ENCODE data around the gene FCN2.

Gene FCN2

GRCh38 chr9:134869554-134870300 lies 10.9 kb upstream of the FCN2 start:
- no peak for DNase-seq (ENCODE audit: low read depth)

- DNase-seq (ENCODE audit: low read depth): no peak
Measured at GRCh38 chr9:134870301-134870694, 10.3 kb upstream of the FCN2 start.

GRCh38 chr9:134870746-134871662 lies 9.6 kb upstream of the FCN2 start:
- DNase-seq (ENCODE audit: low read depth): no peak

GRCh38 chr9:134871697-134872340 lies 8.8 kb upstream of the FCN2 start:
- DNase-seq (ENCODE audit: low read depth): no peak

- DNase-seq (ENCODE audit: low read depth): no peak
Measured at GRCh38 chr9:134872482-134873231, 8.0 kb upstream of the FCN2 start.

GRCh38 chr9:134875371-134875770 lies 5.2 kb upstream of the FCN2 start:
- no peak for DNase-seq (ENCODE audit: low read depth)

- DNase-seq (ENCODE audit: low read depth): no peak
Measured at GRCh38 chr9:134877541-134877940, 3.1 kb upstream of the FCN2 start.

- no peak for DNase-seq (ENCODE audit: low read depth)
Measured at GRCh38 chr9:134879664-134880483, 736 bp upstream of the FCN2 start.

- DNase-seq (ENCODE audit: low read depth): no peak
Measured at GRCh38 chr9:134881313-134881670, 682 bp downstream of the FCN2 start.

- DNase-seq (ENCODE audit: low read depth): no peak
Measured at GRCh38 chr9:134882204-134882785, 1.7 kb downstream of the FCN2 start.

GRCh38 chr9:134883040-134883782 lies 2.6 kb downstream of the FCN2 start:
- DNase-seq (ENCODE audit: low read depth): no peak

GRCh38 chr9:134884492-134884891 lies 3.9 kb downstream of the FCN2 start:
- DNase-seq (ENCODE audit: low read depth): no peak

GRCh38 chr9:134885001-134885678 lies 4.5 kb downstream of the FCN2 start:
- DNase-seq (ENCODE audit: low read depth): no peak

- DNase-seq (ENCODE audit: low read depth): no peak
Measured at GRCh38 chr9:134885679-134886412, 5.2 kb downstream of the FCN2 start.

- DNase-seq (ENCODE audit: low read depth): no peak
Measured at GRCh38 chr9:134886413-134886913, 5.9 kb downstream of the FCN2 start.

GRCh38 chr9:134887219-134887618 lies 6.6 kb downstream of the FCN2 start:
- DNase-seq (ENCODE audit: low read depth): no peak

GRCh38 chr9:134887686-134888602 lies 7.3 kb downstream of the FCN2 start:
- DNase-seq (ENCODE audit: low read depth): no peak
